Cardiac fibroblast (primary cell): ENCODE results near the gene TBL1X.

Experiments
- DNase-seq, 2 donors: peaks; one replicate each; pipeline versions ENCODE4 v3.0.0 to v3.0.0-alpha.2; 2010; ENCODE audit warnings: low read depth in 2 of 2
- H3K4me3 ChIP-seq, 2 donors: replicated peaks in 1 of 2; 1 replicate in 1 of 2; 2 replicates in 1 of 2; pipeline ENCODE4 v1.5.1; 2011; ENCODE audit warnings: low read depth in 2 of 2, low read length in 2 of 2, mild to moderate bottlenecking in 2 of 2, moderate library complexity in 1 of 2
- CTCF ChIP-seq: IDR thresholded peaks from one replicate; pipeline ENCODE4 v1.5.1; 2011; ENCODE audit warnings: low read depth, mild to moderate bottlenecking, low read length, inconsistent platforms

The TBL1X gene

GRCh38 chrX:9510980-9511379, 46.1 kb downstream of the TBL1X start:
- DNase-seq: no peak
- no peak for TF ChIP-seq CTCF
- H3K4me3 ChIP-seq: no peak overlapping the region

- DNase-seq: no peak
- no peak for TF ChIP-seq CTCF
- H3K4me3 ChIP-seq: no peak overlapping the region
Measured at GRCh38 chrX:9515489-9515888, 50.6 kb downstream of the TBL1X start.

- no peak overlapping the region for H3K4me3 ChIP-seq
- no peak for DNase-seq
- TF ChIP-seq CTCF: no peak
Measured at GRCh38 chrX:9515973-9516538, 51.2 kb downstream of the TBL1X start.

- no peak for DNase-seq
- no peak overlapping the region for H3K4me3 ChIP-seq
- TF ChIP-seq CTCF: no peak
Measured at GRCh38 chrX:9516635-9517034, 51.8 kb downstream of the TBL1X start.

- no peak for TF ChIP-seq CTCF
- H3K4me3 ChIP-seq: no peak overlapping the region
- DNase-seq: peak in 1 of 2 donors; percentile 46
Measured at GRCh38 chrX:9518051-9518450, 53.2 kb downstream of the TBL1X start.

GRCh38 chrX:9518889-9519288, 54.0 kb downstream of the TBL1X start:
- no peak for TF ChIP-seq CTCF
- DNase-seq: no peak

More at GRCh38 chrX:9518889-9519288, 54.0 kb downstream of the TBL1X start:
- H3K4me3 ChIP-seq: no peak overlapping the region
